Activated CD8-positive, alpha-beta memory T cell treated with anti-CD3 and anti-CD28 coated beads, Interleukin-2, amount 50 U/mL, for 1 hour (primary cell): ENCODE results near the gene SPRYD4.

Experiments
- DNase-seq: peaks from one replicate; pipeline ENCODE4 v3.0.0-alpha.2; 2020; ENCODE audit errors: extremely low read depth

SPRYD4 gene

DNA sequence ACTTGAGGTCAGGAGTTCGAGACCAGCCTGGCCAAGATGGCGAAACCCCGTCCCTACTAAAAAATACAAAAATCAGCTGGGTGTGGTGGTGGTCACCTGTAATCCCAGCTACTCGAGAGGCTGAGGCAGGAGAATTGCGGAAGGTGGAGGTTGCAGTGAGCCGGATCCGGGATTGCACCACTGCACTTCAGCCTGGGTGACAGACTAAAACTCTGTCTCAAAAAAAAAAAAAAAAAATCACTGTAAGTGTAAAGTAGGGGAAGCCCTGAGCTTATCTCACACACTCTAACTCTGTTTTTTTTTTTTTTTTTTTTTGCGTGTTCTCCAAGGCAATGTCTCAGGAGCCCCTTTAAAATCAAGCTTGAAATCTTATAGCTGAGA is 52.8 kb downstream of the SPRYD4 start:
- DNase-seq, result no peak

DNA sequence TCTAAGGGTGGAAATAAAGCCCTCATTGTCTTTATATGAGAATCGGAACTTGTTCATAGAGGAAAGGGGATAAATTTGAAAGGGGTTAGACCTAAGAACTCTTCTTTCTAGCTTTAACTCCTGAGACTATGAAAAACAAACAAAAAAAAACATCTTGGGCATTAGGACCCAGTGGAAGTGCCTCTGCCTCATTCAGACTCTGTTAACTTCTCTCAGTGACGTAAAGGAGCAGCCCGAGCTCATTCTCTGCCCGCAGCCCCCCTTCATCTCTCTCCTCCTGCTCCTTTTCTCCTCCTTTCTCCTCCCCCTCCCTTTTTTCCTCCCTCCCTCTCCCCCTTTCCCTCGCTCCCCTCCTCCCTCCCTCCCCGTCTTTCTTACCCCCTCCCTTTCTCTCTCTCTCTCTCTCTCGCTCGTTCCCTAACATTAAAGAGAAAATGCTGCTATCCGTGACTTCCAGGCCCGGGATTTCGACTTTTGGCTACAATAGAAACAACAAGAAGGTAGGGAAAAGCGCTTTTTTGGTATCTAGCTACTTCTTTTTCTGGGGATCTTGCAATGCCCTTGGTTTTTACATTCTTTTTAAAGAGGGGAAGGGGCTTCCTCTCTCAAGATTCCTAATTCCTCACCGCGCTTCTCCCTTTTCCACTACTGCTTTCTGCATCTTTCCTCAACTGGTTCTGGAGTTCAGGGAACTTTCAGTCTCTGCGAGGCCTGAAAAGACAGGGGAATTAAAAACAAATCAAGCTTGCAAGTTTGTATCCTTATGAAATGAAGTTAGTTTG is 53.4 kb downstream of the SPRYD4 start, which contains the start of gene RBMS2:
RBMS2 (plus strand) TSS at position 231 of the 782 bp plus-strand sequence; CDS start at position 435, 204 bp downstream.
- peak; percentile 23 for DNase-seq

GRCh38 chr12:56522411-56523193 is 54.2 kb downstream of the SPRYD4 start:
- no peak for DNase-seq

GRCh38 chr12:56528846-56529245 is 60.5 kb downstream of the SPRYD4 start:
- no peak for DNase-seq
